Measurements from ENCODE around the gene IL16.

- no peak for TF ChIP-seq POLR2AphosphoS5 (IDR thresholded peaks at IDR 0.05; ENCODE audit: borderline replicate concordance, low read depth, low read length)
- no peak for TF ChIP-seq EZH2 (IDR thresholded peaks at IDR 0.05)
- TF ChIP-seq FOXP2 (optimal IDR thresholded peaks at IDR 0.05; ENCODE audit: control extremely low read depth, extremely low read length, insufficient read depth), result no peak
These were observed 68.7 kb downstream of the IL16 start for GRCh38 chr15:81265256-81265943.

Data from SK-N-MC (cell line).